ENCODE data around the gene BEND6. TPM values are rescaled to one million over a fixed set of nuclear protein-coding genes. Genes with fewer than 3 reads are reported as not detected.

BEND6 gene
- total and polyA plus RNA-seq, 10 of the 15 experiments (the other 5 are each of a cell fraction or from before 2014, with no cell fraction given): 0.79 to 2.8 (median 1.6) TPM

DNA sequence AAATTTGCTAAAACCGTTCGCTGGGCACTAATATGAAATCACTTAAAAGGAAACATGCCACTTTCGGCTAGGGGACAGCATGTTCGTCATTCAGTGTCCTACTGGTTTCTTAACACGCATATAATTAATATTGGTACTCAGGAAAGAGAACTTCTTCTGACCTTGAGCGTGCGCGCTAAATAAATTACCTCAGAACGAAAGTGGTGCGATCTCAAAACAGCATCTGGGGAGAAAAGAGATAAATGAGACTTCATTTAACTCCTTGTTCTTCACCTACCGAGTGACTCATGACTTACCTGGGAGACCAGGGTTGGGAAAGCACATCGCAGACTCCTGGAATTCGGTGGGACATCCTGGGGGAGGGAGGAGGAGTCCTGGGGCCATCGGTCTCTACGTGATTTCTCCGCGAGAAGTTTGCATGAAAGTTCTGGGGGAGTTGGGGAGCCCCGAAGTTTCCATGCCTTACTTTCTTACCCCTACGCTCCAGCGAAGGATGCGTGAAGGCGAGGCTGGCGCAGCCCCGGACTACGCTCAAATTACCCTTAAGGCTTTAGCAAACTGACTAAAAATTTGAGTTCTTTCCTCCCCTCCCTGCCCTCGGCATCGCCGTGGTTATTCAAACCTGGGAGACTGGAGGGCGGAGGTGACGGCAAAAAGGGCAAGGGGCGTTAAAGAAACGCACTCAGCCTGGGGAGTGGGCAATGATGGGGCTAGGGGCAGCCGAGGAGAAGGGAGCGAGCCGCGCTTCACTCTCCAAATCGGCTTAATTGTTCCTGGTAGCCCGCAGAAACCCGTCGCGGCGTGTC, 1.1 kb upstream of the BEND6 start (continued):
- no peak; the same call in 1 of the 2 replicates for TF ChIP-seq ASH2L (IDR thresholded peaks at IDR 0.05; ENCODE audit: borderline replicate concordance, low read depth)
- TF ChIP-seq, protein P1, sequence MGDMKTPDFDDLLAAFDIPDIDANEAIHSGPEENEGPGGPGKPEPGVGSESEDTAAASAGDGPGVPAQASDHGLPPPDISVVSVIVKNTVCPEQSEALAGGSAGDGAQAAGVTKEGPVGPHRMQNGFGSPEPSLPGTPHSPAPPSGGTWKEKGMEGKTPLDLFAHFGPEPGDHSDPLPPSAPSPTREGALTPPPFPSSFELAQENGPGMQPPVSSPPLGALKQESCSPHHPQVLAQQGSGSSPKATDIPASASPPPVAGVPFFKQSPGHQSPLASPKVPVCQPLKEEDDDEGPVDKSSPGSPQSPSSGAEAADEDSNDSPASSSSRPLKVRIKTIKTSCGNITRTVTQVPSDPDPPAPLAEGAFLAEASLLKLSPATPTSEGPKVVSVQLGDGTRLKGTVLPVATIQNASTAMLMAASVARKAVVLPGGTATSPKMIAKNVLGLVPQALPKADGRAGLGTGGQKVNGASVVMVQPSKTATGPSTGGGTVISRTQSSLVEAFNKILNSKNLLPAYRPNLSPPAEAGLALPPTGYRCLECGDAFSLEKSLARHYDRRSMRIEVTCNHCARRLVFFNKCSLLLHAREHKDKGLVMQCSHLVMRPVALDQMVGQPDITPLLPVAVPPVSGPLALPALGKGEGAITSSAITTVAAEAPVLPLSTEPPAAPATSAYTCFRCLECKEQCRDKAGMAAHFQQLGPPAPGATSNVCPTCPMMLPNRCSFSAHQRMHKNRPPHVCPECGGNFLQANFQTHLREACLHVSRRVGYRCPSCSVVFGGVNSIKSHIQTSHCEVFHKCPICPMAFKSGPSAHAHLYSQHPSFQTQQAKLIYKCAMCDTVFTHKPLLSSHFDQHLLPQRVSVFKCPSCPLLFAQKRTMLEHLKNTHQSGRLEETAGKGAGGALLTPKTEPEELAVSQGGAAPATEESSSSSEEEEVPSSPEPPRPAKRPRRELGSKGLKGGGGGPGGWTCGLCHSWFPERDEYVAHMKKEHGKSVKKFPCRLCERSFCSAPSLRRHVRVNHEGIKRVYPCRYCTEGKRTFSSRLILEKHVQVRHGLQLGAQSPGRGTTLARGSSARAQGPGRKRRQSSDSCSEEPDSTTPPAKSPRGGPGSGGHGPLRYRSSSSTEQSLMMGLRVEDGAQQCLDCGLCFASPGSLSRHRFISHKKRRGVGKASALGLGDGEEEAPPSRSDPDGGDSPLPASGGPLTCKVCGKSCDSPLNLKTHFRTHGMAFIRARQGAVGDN (IDR thresholded peaks at IDR 0.05): no peak
- TF ChIP-seq, protein P2, sequence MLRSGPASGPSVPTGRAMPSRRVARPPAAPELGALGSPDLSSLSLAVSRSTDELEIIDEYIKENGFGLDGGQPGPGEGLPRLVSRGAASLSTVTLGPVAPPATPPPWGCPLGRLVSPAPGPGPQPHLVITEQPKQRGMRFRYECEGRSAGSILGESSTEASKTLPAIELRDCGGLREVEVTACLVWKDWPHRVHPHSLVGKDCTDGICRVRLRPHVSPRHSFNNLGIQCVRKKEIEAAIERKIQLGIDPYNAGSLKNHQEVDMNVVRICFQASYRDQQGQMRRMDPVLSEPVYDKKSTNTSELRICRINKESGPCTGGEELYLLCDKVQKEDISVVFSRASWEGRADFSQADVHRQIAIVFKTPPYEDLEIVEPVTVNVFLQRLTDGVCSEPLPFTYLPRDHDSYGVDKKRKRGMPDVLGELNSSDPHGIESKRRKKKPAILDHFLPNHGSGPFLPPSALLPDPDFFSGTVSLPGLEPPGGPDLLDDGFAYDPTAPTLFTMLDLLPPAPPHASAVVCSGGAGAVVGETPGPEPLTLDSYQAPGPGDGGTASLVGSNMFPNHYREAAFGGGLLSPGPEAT (IDR thresholded peaks at IDR 0.05; ENCODE audit: low read depth): peak; percentile 36; the same call in 1 of the 2 replicates
- TF ChIP-seq, protein P3, sequence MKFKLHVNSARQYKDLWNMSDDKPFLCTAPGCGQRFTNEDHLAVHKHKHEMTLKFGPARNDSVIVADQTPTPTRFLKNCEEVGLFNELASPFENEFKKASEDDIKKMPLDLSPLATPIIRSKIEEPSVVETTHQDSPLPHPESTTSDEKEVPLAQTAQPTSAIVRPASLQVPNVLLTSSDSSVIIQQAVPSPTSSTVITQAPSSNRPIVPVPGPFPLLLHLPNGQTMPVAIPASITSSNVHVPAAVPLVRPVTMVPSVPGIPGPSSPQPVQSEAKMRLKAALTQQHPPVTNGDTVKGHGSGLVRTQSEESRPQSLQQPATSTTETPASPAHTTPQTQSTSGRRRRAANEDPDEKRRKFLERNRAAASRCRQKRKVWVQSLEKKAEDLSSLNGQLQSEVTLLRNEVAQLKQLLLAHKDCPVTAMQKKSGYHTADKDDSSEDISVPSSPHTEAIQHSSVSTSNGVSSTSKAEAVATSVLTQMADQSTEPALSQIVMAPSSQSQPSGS (IDR thresholded peaks at IDR 0.05; ENCODE audit: low read length): peak; percentile 82
- 0 out of 2 replicates have a peak, but pooled peaks have one; percentile 34 for TF ChIP-seq CBFB (IDR thresholded peaks at IDR 0.05; ENCODE audit: low read depth)
- peak; percentile 41 for TF ChIP-seq RUNX3 (IDR thresholded peaks at IDR 0.05; ENCODE audit: low read length)
- TF ChIP-seq IKZF1 (conservative IDR thresholded peaks at IDR 0.05): no peak; the same call in none of the 2 replicates
- TF ChIP-seq TCF7 (IDR thresholded peaks at IDR 0.05; ENCODE audit: borderline replicate concordance): peak; percentile 53; the same call in 1 of the 2 replicates
- no peak for TF ChIP-seq POU2F2 (IDR thresholded peaks at IDR 0.05; ENCODE audit: borderline replicate concordance, low read depth, low read length)
- TF ChIP-seq, protein P4, sequence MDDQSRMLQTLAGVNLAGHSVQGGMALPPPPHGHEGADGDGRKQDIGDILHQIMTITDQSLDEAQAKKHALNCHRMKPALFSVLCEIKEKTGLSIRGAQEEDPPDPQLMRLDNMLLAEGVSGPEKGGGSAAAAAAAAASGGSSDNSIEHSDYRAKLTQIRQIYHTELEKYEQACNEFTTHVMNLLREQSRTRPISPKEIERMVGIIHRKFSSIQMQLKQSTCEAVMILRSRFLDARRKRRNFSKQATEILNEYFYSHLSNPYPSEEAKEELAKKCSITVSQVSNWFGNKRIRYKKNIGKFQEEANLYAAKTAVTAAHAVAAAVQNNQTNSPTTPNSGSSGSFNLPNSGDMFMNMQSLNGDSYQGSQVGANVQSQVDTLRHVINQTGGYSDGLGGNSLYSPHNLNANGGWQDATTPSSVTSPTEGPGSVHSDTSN (IDR thresholded peaks at IDR 0.05; ENCODE audit: insufficient replicate concordance, low read depth, low read length): no peak
- peak; percentile 27; the same call in 1 of the 2 replicates for TF ChIP-seq IRF4 (IDR thresholded peaks at IDR 0.05; ENCODE audit: low read depth, low read length)
- TF ChIP-seq, protein P5, sequence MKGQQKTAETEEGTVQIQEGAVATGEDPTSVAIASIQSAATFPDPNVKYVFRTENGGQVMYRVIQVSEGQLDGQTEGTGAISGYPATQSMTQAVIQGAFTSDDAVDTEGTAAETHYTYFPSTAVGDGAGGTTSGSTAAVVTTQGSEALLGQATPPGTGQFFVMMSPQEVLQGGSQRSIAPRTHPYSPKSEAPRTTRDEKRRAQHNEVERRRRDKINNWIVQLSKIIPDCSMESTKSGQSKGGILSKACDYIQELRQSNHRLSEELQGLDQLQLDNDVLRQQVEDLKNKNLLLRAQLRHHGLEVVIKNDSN (IDR thresholded peaks at IDR 0.05; ENCODE audit: borderline replicate concordance, extremely low read length, insufficient read depth, low read depth, low read length): no peak
- TF ChIP-seq ZZZ3 (IDR thresholded peaks at IDR 0.05; ENCODE audit: control insufficient read depth, insufficient read length, low read depth): no peak
- TF ChIP-seq SREBF1 (IDR thresholded peaks at IDR 0.05; ENCODE audit: low read length): no peak
- no peak for TF ChIP-seq ZNF24 (IDR thresholded peaks at IDR 0.05)
- TF ChIP-seq, protein P6, sequence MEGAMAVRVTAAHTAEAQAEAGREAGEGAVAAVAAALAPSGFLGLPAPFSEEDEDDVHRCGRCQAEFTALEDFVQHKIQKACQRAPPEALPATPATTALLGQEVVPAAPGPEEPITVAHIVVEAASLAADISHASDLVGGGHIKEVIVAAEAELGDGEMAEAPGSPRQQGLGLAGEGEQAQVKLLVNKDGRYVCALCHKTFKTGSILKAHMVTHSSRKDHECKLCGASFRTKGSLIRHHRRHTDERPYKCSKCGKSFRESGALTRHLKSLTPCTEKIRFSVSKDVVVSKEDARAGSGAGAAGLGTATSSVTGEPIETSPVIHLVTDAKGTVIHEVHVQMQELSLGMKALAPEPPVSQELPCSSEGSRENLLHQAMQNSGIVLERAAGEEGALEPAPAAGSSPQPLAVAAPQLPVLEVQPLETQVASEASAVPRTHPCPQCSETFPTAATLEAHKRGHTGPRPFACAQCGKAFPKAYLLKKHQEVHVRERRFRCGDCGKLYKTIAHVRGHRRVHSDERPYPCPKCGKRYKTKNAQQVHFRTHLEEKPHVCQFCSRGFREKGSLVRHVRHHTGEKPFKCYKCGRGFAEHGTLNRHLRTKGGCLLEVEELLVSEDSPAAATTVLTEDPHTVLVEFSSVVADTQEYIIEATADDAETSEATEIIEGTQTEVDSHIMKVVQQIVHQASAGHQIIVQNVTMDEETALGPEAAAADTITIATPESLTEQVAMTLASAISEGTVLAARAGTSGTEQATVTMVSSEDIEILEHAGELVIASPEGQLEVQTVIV (IDR thresholded peaks at IDR 0.05; ENCODE audit: borderline replicate concordance, partially characterized antibody): no peak
- TF ChIP-seq SIN3A (IDR thresholded peaks at IDR 0.05; ENCODE audit: low read depth, low read length): no peak
